AG04449 (cell line): ENCODE data around the gene OR13C5.

Experiments used
- CTCF ChIA-PET: fragments of 350-600 bp; formaldehyde crosslinking; extraction: SDS; loops from one replicate; lab custom pipeline; 2021; ENCODE audit warnings: antibody characterized with exemption; lab: Yijun Ruan, JAX
- POLR2A ChIA-PET: fragments of 400-600, 350-600 bp; formaldehyde crosslinking; extraction: SDS; loops from one replicate; lab custom pipeline; 2020; ENCODE audit warnings: antibody characterized with exemption, inconsistent platforms; lab: Yijun Ruan, JAX
- DNase-seq: peaks from one replicate; pipeline ENCODE4 v3.0.0-alpha.2; 2010; ENCODE audit warnings: low read depth, low spot score
- H3K4me3 ChIP-seq: 2 replicates; pipeline ENCODE4 v1.5.1; 2011; ENCODE audit warnings: low read depth, mild to moderate bottlenecking, control low read depth, low read length
- TF ChIP-seq, protein P1 (sequence below): IDR thresholded peaks from one replicate; pipeline ENCODE4 v1.5.1; 2011; ENCODE audit warnings: mild to moderate bottlenecking, moderate library complexity, low read length, control low read depth, inconsistent platforms; ENCODE audit not compliant: insufficient read depth; ENCODE audit errors: missing control alignments

OR13C5 gene

DNA sequence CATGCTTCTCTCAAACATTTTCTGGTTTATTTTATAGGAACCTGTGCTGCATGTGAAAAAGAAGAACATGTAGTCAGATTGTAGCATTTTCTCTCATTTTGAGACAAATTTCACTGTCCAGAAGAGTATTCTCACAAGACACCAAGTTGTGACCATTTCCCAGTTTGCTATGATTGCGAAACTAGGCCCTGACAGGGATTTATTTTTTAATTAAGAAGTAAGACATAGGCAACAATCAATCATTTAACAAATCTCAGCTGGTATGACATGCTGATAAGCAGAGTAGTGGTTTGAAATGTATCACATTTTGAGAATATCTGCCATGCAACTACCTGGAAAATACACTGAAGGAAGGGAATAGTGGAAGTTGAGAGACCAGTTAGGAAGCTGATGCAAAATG, 18.7 kb downstream of the OR13C5 start:
- DNase-seq = no peak

DNA sequence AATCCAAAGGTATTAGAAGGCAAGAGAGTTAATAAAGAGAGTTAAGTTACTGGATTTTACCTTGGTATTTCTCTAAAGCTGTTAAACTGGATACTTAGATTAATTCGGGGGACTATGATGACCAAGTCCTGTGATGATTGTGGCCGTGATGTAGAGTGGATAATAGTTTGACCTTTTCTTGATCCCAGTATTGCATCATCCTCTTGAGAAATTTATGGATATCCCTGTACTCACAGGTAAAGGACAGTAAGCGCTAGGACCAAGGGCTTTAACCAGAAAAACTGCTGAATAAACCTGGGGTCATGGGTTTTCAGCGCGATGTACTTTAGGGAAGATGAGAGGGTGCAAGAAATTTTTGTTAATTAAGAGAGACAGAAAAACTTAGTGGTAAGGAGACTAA, 21.9 kb downstream of the OR13C5 start:
- DNase-seq = no peak
- TF ChIP-seq, protein P1, sequence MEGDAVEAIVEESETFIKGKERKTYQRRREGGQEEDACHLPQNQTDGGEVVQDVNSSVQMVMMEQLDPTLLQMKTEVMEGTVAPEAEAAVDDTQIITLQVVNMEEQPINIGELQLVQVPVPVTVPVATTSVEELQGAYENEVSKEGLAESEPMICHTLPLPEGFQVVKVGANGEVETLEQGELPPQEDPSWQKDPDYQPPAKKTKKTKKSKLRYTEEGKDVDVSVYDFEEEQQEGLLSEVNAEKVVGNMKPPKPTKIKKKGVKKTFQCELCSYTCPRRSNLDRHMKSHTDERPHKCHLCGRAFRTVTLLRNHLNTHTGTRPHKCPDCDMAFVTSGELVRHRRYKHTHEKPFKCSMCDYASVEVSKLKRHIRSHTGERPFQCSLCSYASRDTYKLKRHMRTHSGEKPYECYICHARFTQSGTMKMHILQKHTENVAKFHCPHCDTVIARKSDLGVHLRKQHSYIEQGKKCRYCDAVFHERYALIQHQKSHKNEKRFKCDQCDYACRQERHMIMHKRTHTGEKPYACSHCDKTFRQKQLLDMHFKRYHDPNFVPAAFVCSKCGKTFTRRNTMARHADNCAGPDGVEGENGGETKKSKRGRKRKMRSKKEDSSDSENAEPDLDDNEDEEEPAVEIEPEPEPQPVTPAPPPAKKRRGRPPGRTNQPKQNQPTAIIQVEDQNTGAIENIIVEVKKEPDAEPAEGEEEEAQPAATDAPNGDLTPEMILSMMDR = no peak
- POLR2A ChIA-PET = no interaction called here
- H3K4me3 ChIP-seq = no peak overlapping the region
- CTCF ChIA-PET = no interaction called here

More for the DNA sequence above, 18.7 kb downstream of the OR13C5 start:
- no peak overlapping the region for H3K4me3 ChIP-seq
- TF ChIP-seq, protein P1 = no peak
- CTCF ChIA-PET = no interaction called here
- POLR2A ChIA-PET = no interaction called here

DNA sequence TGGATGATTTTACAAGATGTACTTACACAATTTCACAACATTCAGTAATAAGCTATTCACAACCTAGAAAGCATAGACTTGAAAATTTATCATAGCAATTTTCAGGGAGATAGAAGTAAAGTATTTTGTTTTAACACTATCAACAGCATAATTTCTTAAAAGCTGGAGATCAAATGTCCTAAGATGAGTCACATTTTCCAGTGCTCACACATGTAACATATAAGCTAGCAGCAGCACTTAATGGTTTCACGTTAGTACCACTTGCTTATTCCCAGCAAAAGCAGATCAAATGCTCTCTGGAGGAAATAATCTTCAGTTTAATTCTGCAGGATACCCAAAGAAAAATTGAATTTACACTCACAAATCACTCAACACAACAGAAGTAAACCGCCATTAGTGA, 23.8 kb downstream of the OR13C5 start:
- ChIA-PET POLR2A (no interaction called here), CTCF (no interaction called here)
- no peak for DNase-seq
- H3K4me3 ChIP-seq = no peak overlapping the region
- TF ChIP-seq, protein P1 = no peak

DNA sequence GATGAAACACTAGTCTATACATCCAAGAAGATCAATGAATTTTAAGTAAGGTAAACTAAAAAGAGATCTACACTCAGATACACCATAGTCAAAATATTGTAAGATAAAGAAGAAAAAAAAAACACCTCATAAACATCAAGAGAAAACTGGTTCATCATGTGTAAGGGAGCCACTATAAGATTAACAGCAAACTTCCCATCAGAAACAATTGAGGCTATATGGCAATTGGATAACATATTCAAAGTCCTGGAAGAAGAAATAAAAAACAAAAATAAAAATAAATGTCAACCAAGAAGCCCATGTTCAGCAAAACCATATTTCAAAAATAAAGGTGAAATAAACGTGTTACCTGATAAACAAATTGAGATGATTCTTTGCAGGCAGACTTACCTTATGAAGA, 26.6 kb downstream of the OR13C5 start:
- ChIA-PET CTCF (no interaction called here), POLR2A (no interaction called here)
- TF ChIP-seq, protein P1 = no peak
- DNase-seq = no peak
- no peak overlapping the region for H3K4me3 ChIP-seq

DNA sequence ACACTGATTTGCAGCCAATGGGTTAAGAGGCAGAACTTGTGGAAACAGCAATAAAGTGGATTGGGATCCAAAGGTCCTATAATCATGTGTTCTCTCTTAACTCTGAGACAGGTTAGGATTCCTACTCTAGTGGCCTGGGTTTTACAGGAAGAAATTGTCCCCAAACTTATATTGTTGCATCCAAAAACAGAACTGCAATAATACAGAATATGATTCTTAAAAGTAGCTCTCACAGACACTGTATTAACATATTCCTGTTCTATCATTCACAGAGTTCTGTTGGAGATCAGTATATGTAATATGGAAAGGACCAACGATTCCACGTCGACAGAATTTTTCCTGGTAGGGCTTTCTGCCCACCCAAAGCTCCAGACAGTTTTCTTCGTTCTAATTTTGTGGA, 30.3 kb downstream of the OR13C5 start, which contains the start of gene OR13C8:
Gene OR13C8, plus strand, starts transcription at position 301 of the 400 bp plus-strand sequence. Its CDS starts 0 bp downstream, at position 301.
- DNase-seq = no peak

DNA sequence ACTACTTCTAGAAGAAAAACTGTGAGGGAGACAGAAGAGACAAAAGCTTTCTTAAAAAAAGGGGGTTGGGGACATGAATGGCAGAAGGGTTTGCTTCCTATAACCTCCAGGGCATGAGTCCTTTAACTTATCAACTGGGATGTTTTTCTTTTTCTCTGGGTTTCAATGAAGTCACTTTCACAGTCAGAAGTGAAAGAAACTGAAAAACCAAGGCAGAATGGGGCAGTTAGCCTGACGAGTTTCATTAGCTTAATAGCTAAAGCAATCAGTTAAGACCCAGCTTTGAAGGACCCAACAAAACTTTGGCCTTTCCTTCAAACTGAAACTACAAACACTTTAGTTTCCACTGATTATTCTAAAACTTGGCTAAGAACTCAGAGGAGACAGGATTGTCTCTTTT, 34.9 kb downstream of the OR13C5 start:
- DNase-seq = no peak
- TF ChIP-seq, protein P1 = no peak
- CTCF ChIA-PET = no interaction called here
- POLR2A ChIA-PET = no interaction called here
- H3K4me3 ChIP-seq = no peak overlapping the region

More for the DNA sequence above, 30.3 kb downstream of the OR13C5 start, which contains the start of gene OR13C8:
- TF ChIP-seq, protein P1 = no peak
- no peak within 1 kb of the TSS for H3K4me3 ChIP-seq
- ChIA-PET CTCF (no interaction called here), POLR2A (no interaction called here)
